Measurements from ENCODE around the gene NR1H2.
A peak's percentile ranks its signal among the peaks of the same experiment; 100 is the strongest.

NR1H2 gene

GRCh38 chr19:50361290-50362029 lies 14.8 kb upstream of the NR1H2 start:
- TF ChIP-seq CTCF (IDR thresholded peaks at IDR 0.05; ENCODE audit: control insufficient read depth, insufficient read depth, low read depth, low read length, missing control alignments) = no peak
- no peak overlapping the region for H3K4me3 ChIP-seq (ENCODE audit: control insufficient read depth, low read depth, low read length)
- DNase-seq (ENCODE audit: low read depth) = no peak

- no peak overlapping the region for H3K4me3 ChIP-seq (ENCODE audit: control insufficient read depth, low read depth, low read length)
- DNase-seq (ENCODE audit: low read depth) = no peak
- TF ChIP-seq CTCF (IDR thresholded peaks at IDR 0.05; ENCODE audit: control insufficient read depth, insufficient read depth, low read depth, low read length, missing control alignments) = no peak
Measured at GRCh38 chr19:50362030-50362412, 14.2 kb upstream of the NR1H2 start.

GRCh38 chr19:50362656-50363424 lies 13.4 kb upstream of the NR1H2 start:
- no peak for DNase-seq (ENCODE audit: low read depth)
- TF ChIP-seq CTCF (IDR thresholded peaks at IDR 0.05; ENCODE audit: control insufficient read depth, insufficient read depth, low read depth, low read length, missing control alignments) = no peak
- no peak overlapping the region for H3K4me3 ChIP-seq (ENCODE audit: control insufficient read depth, low read depth, low read length)

GRCh38 chr19:50365434-50366306 lies 10.6 kb upstream of the NR1H2 start, which contains the start of gene NAPSA:
Gene NAPSA, minus strand, starts transcription at chr19:50365639. Its CDS starts 18 bp downstream, at chr19:50365621.
- DNase-seq (ENCODE audit: low read depth) = no peak
- TF ChIP-seq CTCF (IDR thresholded peaks at IDR 0.05; ENCODE audit: control insufficient read depth, insufficient read depth, low read depth, low read length, missing control alignments) = no peak
- H3K4me3 ChIP-seq (ENCODE audit: control insufficient read depth, low read depth, low read length) = no peak within 1 kb of the TSS

- H3K4me3 ChIP-seq (ENCODE audit: control insufficient read depth, low read depth, low read length) = peak overlapping the region; percentile 86
- peak; percentile 82 for TF ChIP-seq CTCF (IDR thresholded peaks at IDR 0.05; ENCODE audit: control insufficient read depth, insufficient read depth, low read depth, low read length, missing control alignments)
- peak; percentile 46 for DNase-seq (ENCODE audit: low read depth)
Measured at GRCh38 chr19:50368649-50369570, 7.3 kb upstream of the NR1H2 start.

Data from AG09309 (cell line).